ENCODE results near the gene DDO. TPM values are rescaled to one million over a fixed set of nuclear protein-coding genes. Genes with fewer than 3 reads are reported as not detected.

Gene DDO
- total RNA-seq, 4 donors from 2014 or later: 1.8 to 3.5 (median 2.4) TPM

GRCh38 chr6:110355727-110356126 lies 59.6 kb downstream of the DDO start:
- H3K4me1 ChIP-seq: no peaks in the 10 kb centered on the region
- peaks cover 0 to 13% (median 6%) of the 10 kb centered on the region in 3 donors for H3K27me3 ChIP-seq
- no peak for DNase-seq
- no peaks in the 10 kb centered on the region for H3K9me3 ChIP-seq
- intact Hi-C loops (cut with DNase I; ENCODE audit: low total_unique reads): no loop called here
- in situ Hi-C loops (cut with MboI; ENCODE audit: low sequenced_read_pairs in 4 of 4): no loop called here
- no peak overlapping the region for H3K4me3 ChIP-seq
- TF ChIP-seq CTCF (IDR thresholded peaks at IDR 0.05 in 4 of 5, conservative IDR thresholded peaks at IDR 0.05 in 1 of 5) (no peak), POLR2A (IDR thresholded peaks at IDR 0.05) (no peak)
- H3K36me3 ChIP-seq: no peaks in the 10 kb centered on the region
- H3K27ac ChIP-seq: no peak overlapping the region
- ATAC-seq: no peak

- H3K9me3 ChIP-seq: no peaks in the 10 kb centered on the region
- no peaks in the 10 kb centered on the region for H3K36me3 ChIP-seq
- intact Hi-C loops (cut with DNase I; ENCODE audit: low total_unique reads): no loop called here
- in situ Hi-C loops (cut with MboI; ENCODE audit: low sequenced_read_pairs in 4 of 4): no loop called here
- no peak for ATAC-seq
- no peak overlapping the region for H3K27ac ChIP-seq
- H3K4me3 ChIP-seq: no peak overlapping the region
- DNase-seq: no peak
- no peaks in the 10 kb centered on the region for H3K4me1 ChIP-seq
- TF ChIP-seq POLR2A (IDR thresholded peaks at IDR 0.05) (no peak), CTCF (IDR thresholded peaks at IDR 0.05 in 4 of 5, conservative IDR thresholded peaks at IDR 0.05 in 1 of 5) (no peak)
- peaks cover 0 to 13% (median 6%) of the 10 kb centered on the region in 3 donors for H3K27me3 ChIP-seq
These were observed 60.4 kb downstream of the DDO start for GRCh38 chr6:110355022-110355421.

GRCh38 chr6:110354153-110354552 lies 61.2 kb downstream of the DDO start:
- Histone ChIP-seq H3K36me3 (no peaks in the 10 kb centered on the region), H3K9me3 (no peaks in the 10 kb centered on the region), H3K4me1 (no peaks in the 10 kb centered on the region), H3K27ac (no peak overlapping the region), H3K27me3 (peaks cover 0 to 13% (median 0%) of the 10 kb centered on the region in 3 donors), H3K4me3 (no peak overlapping the region)
- ATAC-seq (no peak), DNase-seq (no peak)
- in situ Hi-C loops (cut with MboI; ENCODE audit: low sequenced_read_pairs in 4 of 4): no loop called here
- intact Hi-C loops (cut with DNase I; ENCODE audit: low total_unique reads): no loop called here
- TF ChIP-seq CTCF (IDR thresholded peaks at IDR 0.05 in 4 of 5, conservative IDR thresholded peaks at IDR 0.05 in 1 of 5): no peak
- no peak for TF ChIP-seq POLR2A (IDR thresholded peaks at IDR 0.05)

GRCh38 chr6:110353457-110354001 lies 61.8 kb downstream of the DDO start:
- peaks cover 0 to 8% (median 0%) of the 10 kb centered on the region in 3 donors for H3K27me3 ChIP-seq
- H3K36me3 ChIP-seq: no peaks in the 10 kb centered on the region
- no peak overlapping the region for H3K27ac ChIP-seq
- DNase-seq (no peak), ATAC-seq (no peak)
- no peaks in the 10 kb centered on the region for H3K4me1 ChIP-seq
- TF ChIP-seq CTCF (IDR thresholded peaks at IDR 0.05 in 4 of 5, conservative IDR thresholded peaks at IDR 0.05 in 1 of 5) (no peak), POLR2A (IDR thresholded peaks at IDR 0.05) (no peak)
- H3K4me3 ChIP-seq: no peak overlapping the region
- intact Hi-C loops (cut with DNase I; ENCODE audit: low total_unique reads) (no loop called here), in situ Hi-C loops (cut with MboI; ENCODE audit: low sequenced_read_pairs in 4 of 4) (no loop called here)
- H3K9me3 ChIP-seq: no peaks in the 10 kb centered on the region
